ENCODE measurements around the gene BHLHE40. TPM values are rescaled to one million over a fixed set of nuclear protein-coding genes. Genes with fewer than 3 reads are reported as not detected.

Gene BHLHE40
- total and polyA plus RNA-seq, 2 of the 4 experiments (the other 2 are of a cell fraction): 22.8 to 31.8 TPM

DNA sequence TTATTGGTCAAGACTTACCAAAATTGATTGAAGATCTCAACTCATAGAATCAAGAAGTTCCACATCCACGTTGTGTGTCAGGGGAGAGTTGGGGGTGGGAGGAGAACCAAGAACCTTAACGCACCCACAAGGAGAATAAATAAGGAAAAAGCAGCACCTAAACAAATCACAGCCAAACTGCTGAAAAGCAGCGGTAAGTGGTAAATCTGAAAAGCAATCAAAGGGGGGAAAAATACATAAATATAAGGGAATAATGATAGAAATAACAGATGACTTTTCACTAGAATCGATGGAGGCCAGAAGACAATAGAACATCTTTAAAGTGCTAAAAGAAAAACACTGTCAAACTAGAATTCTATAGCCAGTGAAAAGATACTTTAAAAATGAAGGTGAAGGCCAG lies 20.1 kb upstream of the BHLHE40 start:
- H3K14ac ChIP-seq (replicated peaks; ENCODE audit: low read depth, low read length): no peak overlapping the region
- H4K20me1 ChIP-seq (ENCODE audit: insufficient read depth, low read length): no peaks in the 10 kb centered on the region
- H2AK9ac ChIP-seq (replicated peaks; ENCODE audit: low read depth, low read length, poor library complexity): no peak overlapping the region
- no peaks in the 10 kb centered on the region for H3K9me1 ChIP-seq (ENCODE audit: insufficient read depth, low read length)
- ChIA-PET CTCF (no interaction called here), POLR2A (ENCODE audit: unreplicated experiment) (no interaction called here)
- H3K4me1 ChIP-seq (ENCODE audit: control insufficient read depth, insufficient read depth, low read length): no peaks in the 10 kb centered on the region
- H2BK20ac ChIP-seq (ENCODE audit: low read depth, low read length): no peak overlapping the region
- ATAC-seq (ENCODE audit: low read depth) (no peak), DNase-seq (no peak)
- no peak overlapping the region for H4K8ac ChIP-seq (ENCODE audit: low read depth in 2 of 2, low read length in 2 of 2)
- no peak overlapping the region for H2BK120ac ChIP-seq (ENCODE audit: low read depth, low read length)
- TF ChIP-seq MXI1 (IDR thresholded peaks at IDR 0.05; ENCODE audit: borderline replicate concordance, low read depth, low read length) (no peak), SMC3 (IDR thresholded peaks at IDR 0.05; ENCODE audit: low read depth, low read length) (no peak), RCOR1 (IDR thresholded peaks at IDR 0.05; ENCODE audit: insufficient replicate concordance, low read length) (no peak), NFE2L2 (IDR thresholded peaks at IDR 0.05; ENCODE audit: low read depth, low read length) (no peak), CTCF (conservative IDR thresholded peaks at IDR 0.05; ENCODE audit: low read depth, low read length) (no peak), FOS (IDR thresholded peaks at IDR 0.05; ENCODE audit: low read depth, low read length) (no peak), BHLHE40 (IDR thresholded peaks at IDR 0.05; ENCODE audit: low read depth, low read length) (no peak)
- TF ChIP-seq, protein P1, sequence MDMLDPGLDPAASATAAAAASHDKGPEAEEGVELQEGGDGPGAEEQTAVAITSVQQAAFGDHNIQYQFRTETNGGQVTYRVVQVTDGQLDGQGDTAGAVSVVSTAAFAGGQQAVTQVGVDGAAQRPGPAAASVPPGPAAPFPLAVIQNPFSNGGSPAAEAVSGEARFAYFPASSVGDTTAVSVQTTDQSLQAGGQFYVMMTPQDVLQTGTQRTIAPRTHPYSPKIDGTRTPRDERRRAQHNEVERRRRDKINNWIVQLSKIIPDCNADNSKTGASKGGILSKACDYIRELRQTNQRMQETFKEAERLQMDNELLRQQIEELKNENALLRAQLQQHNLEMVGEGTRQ (IDR thresholded peaks at IDR 0.05; ENCODE audit: low read depth, low read length): no peak
- H2AK5ac ChIP-seq (ENCODE audit: low read depth, low read length): no peak overlapping the region
- in situ Hi-C loops (cut with MboI; ENCODE audit: low sequenced_read_pairs): loop anchor here (10.0 kb wide), 1 partner anchor 54 kb away; no protein-coding TSS in a partner anchor
- no peak overlapping the region for H3K4me2 ChIP-seq (ENCODE audit: low read depth, low read length)
- H3K27me3 ChIP-seq (ENCODE audit: control insufficient read depth, insufficient read depth, low read length): peaks cover 2% of the 10 kb centered on the region; the same call in 1 of the 2 replicates
- H3K18ac ChIP-seq (ENCODE audit: low read depth, low read length): no peak overlapping the region
- no peak overlapping the region for H4K91ac ChIP-seq (ENCODE audit: insufficient read depth, low read depth, low read length)
- H3K4me3 ChIP-seq (ENCODE audit: insufficient read depth, low read depth, low read length): no peak overlapping the region
- no peak overlapping the region for H3K23ac ChIP-seq (ENCODE audit: low read depth, low read length)
- no peak overlapping the region for H2AFZ ChIP-seq (replicated peaks; ENCODE audit: low read length, poor library complexity)
- intact Hi-C loops (cut with micrococcal nuclease): no loop called here
- H3K27ac ChIP-seq (ENCODE audit: insufficient read depth, low read length): no peak overlapping the region
- no CpG with 5 or more reads among the region's 4 CpGs for WGBS, 2 experiments (ENCODE audit: extremely low coverage in 2 of 2, insufficient read length in 1 of 2)
- H3K4ac ChIP-seq (ENCODE audit: low read depth, low read length): no peak overlapping the region
- H3K9me3 ChIP-seq (ENCODE audit: control insufficient read depth, insufficient read depth, low read length): peaks cover 2% of the 10 kb centered on the region; the same call in 1 of the 2 replicates
- dilution Hi-C loops (cut with HindIII; ENCODE audit: low sequenced_read_pairs, unreplicated experiment): no loop called here
- no peak overlapping the region for H2BK15ac ChIP-seq (ENCODE audit: low read depth, low read length)
- no peak overlapping the region for H3K9ac ChIP-seq (ENCODE audit: low read depth, low read length)
- H4K5ac ChIP-seq (ENCODE audit: low read depth, low read length): no peak overlapping the region
- no peaks in the 10 kb centered on the region for H3K79me1 ChIP-seq (ENCODE audit: low read depth in 1 of 2, low read length in 2 of 2)
- BruUV-seq (replicated peaks): no TSS peak
- H3K36me3 ChIP-seq (ENCODE audit: control insufficient read depth, insufficient read depth, low read length): no peaks in the 10 kb centered on the region
- no peak overlapping the region for H2BK5ac ChIP-seq (ENCODE audit: low read depth, low read length, poor library complexity, severe bottlenecking)
- H3K56ac ChIP-seq (ENCODE audit: extremely low read depth, insufficient read depth, low read length): no peak overlapping the region

Measured in IMR-90 (cell line).